ENCODE data around the gene KLHL28.

The KLHL28 gene

GRCh38 chr14:44960646-44961045, 1.1 kb downstream of the KLHL28 start:
- DNase-seq (ENCODE audit: low spot score) = no peak

- DNase-seq (ENCODE audit: low spot score) = no peak
These were observed 1.6 kb downstream of the KLHL28 start for GRCh38 chr14:44960146-44960545.

GRCh38 chr14:44959538-44959937, 2.2 kb downstream of the KLHL28 start:
- DNase-seq (ENCODE audit: low spot score) = no peak

- DNase-seq (ENCODE audit: low spot score) = no peak
These were observed 4.9 kb downstream of the KLHL28 start for GRCh38 chr14:44956866-44957265.

- DNase-seq (ENCODE audit: low spot score) = no peak
These were observed 6.2 kb downstream of the KLHL28 start for GRCh38 chr14:44955528-44955927.

- no peak for DNase-seq (ENCODE audit: low spot score)
These were observed 7.0 kb downstream of the KLHL28 start for GRCh38 chr14:44954750-44955149.

- DNase-seq (ENCODE audit: low spot score) = no peak
These were observed 9.2 kb downstream of the KLHL28 start for GRCh38 chr14:44952391-44953110.

GRCh38 chr14:44951051-44951450, 10.7 kb downstream of the KLHL28 start:
- DNase-seq (ENCODE audit: low spot score) = no peak

- DNase-seq (ENCODE audit: low spot score) = no peak
These were observed 16.5 kb downstream of the KLHL28 start for GRCh38 chr14:44945264-44945663.

GRCh38 chr14:44944107-44944506, 17.6 kb downstream of the KLHL28 start:
- DNase-seq (ENCODE audit: low spot score) = no peak

- no peak for DNase-seq (ENCODE audit: low spot score)
These were observed 19.3 kb downstream of the KLHL28 start for GRCh38 chr14:44942436-44942835.

GRCh38 chr14:44941591-44941990, 20.2 kb downstream of the KLHL28 start:
- DNase-seq (ENCODE audit: low spot score) = no peak

GRCh38 chr14:44940944-44941343, 20.8 kb downstream of the KLHL28 start:
- DNase-seq (ENCODE audit: low spot score) = no peak

GRCh38 chr14:44940211-44940610, 21.5 kb downstream of the KLHL28 start:
- no peak for DNase-seq (ENCODE audit: low spot score)

- DNase-seq (ENCODE audit: low spot score) = no peak
These were observed 24.2 kb downstream of the KLHL28 start for GRCh38 chr14:44937547-44937946.

- DNase-seq (ENCODE audit: low spot score) = no peak
These were observed 26.6 kb downstream of the KLHL28 start for GRCh38 chr14:44935155-44935554.

GRCh38 chr14:44928793-44929192, 33.0 kb downstream of the KLHL28 start:
- no peak for DNase-seq (ENCODE audit: low spot score)

GRCh38 chr14:44914849-44915248, 46.9 kb downstream of the KLHL28 start:
- no peak for DNase-seq (ENCODE audit: low spot score)

- no peak for DNase-seq (ENCODE audit: low spot score)
These were observed 49.5 kb downstream of the KLHL28 start for GRCh38 chr14:44912041-44912869.

- no peak for DNase-seq (ENCODE audit: low spot score)
These were observed 50.9 kb downstream of the KLHL28 start for GRCh38 chr14:44910821-44911220.

GRCh38 chr14:44901696-44902095, 60.1 kb downstream of the KLHL28 start:
- DNase-seq (ENCODE audit: low spot score) = no peak

- no peak for DNase-seq (ENCODE audit: low spot score)
These were observed 63.2 kb downstream of the KLHL28 start for GRCh38 chr14:44898551-44898950.

GRCh38 chr14:44897845-44898151, 63.9 kb downstream of the KLHL28 start:
- no peak for DNase-seq (ENCODE audit: low spot score)

Data from ecto neural progenitor cell (in vitro differentiated cells).